ENCODE measurements around the gene TGIF2.
A peak's percentile ranks its signal among the peaks of the same experiment; 100 is the strongest.
"Not testable (repeated sequence)": the region's sequence is repeated elsewhere in the genome, so short reads cannot be mapped to it uniquely, and the experiment has no call there.

The TGIF2 gene

GRCh38 chr20:36620917-36621316, 47.5 kb downstream of the TGIF2 start:
- DNase-seq = no peak

GRCh38 chr20:36623444-36623843, 50.0 kb downstream of the TGIF2 start:
- no peak for DNase-seq

GRCh38 chr20:36624068-36624943, 50.9 kb downstream of the TGIF2 start:
- peak; percentile 24 for DNase-seq

DNA sequence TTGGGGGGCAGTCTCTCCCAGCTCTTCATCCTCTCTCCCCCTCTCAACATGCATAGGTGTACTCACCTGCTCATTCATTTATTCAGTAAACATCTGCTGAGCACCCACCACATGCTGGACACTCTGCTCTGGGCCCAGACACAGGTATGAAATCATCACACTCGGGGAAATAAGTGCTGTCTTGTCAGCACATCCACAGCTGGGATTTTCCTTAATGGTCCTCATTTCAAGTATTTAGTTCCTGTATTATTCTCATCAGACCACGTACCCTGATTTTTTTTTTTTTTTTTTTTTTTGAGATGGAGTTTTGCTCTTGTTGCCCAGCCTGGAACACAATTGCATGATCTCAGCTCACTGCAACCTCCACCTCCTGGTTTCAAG, 51.5 kb downstream of the TGIF2 start:
- no peak for DNase-seq

- no peak for DNase-seq
These were observed 54.7 kb downstream of the TGIF2 start for GRCh38 chr20:36628076-36628475.

- DNase-seq = no peak
These were observed 56.6 kb downstream of the TGIF2 start for GRCh38 chr20:36629719-36630681.

- no peak for DNase-seq
These were observed 58.2 kb downstream of the TGIF2 start for GRCh38 chr20:36631646-36632045.

- DNase-seq = no peak
These were observed 58.7 kb downstream of the TGIF2 start for GRCh38 chr20:36632147-36632486.

DNA sequence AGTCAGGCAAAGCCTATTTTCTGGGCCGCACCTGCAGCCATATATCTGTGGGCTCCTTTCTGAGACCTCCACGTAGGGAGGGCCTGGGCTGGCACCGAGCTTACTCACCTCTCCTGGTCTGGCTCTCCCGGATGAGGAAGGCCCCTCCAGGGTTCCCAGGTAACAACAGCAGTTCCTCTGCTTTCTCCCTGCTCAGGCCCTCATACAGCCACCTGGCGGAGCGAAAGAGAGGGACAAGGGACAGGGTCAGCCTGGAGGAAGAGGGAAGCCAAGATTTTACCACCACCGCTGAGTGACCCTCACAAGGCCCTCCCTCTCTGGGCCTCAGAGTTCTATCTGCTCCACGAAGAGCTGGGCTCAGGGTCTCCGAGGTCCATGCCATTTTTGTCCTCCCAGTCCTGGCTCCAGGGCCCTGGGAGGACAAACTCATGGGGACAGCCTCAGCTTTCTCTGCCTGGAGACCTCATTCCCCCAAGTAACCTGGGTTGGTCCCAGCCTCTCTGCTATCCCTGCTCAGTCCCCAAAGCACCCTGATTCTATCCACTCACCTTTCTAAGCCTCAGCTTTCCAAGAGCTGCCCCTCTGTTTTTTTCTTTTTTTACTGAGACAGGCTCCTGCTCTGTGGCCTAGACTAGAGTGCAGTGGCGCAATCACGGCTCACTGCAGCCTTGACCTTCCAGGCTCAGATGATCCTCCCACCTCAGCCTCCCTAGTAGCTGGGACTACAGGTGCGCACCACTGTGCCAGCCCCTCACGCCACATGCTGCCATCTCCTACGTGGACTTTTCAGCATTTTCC, 59.3 kb downstream of the TGIF2 start:
- DNase-seq = no peak

DNA sequence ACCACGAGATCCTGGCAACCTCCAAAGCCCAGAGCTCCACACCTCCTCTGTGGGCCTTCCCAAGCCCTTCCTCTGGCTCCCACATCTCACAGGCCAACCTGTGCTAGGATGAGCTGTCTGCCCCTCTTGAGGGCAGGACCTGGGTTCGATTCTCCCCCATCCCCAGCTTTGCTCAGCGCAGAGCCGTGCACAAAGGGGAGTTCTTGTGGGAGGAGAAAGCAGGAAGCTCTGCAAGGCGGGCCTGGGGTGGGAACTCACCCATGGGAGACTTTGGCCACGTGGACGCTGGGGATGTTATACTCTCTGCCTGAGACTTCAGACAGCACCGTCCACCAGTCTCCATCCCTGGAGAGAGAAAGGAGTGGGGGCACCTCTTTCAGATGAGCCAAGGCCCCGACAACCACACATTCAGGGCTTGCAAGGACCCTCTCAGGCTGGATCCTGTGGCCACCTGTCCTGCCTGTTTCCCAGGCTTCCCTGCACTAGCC, 59.9 kb downstream of the TGIF2 start:
- DNase-seq = no peak

DNA sequence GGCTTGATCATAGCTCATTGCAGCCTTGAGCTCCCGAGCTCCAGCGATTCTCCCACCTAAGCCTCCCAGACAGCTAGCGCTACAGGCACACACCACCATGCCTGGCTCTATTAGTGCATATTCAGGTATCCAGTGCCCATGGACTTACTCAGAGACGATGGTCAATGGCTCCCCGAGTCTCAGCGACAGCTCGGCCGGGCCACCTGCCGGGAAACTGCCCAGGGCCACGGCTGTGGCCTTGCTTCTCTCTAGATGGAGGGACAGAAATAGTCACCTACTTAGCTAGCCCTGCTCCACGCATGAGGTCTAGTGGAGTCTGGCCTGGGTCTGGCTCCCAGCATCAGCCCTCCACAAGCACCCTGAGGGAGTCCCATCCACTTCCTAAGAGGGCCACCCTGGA, 60.9 kb downstream of the TGIF2 start:
- DNase-seq = no peak

DNA sequence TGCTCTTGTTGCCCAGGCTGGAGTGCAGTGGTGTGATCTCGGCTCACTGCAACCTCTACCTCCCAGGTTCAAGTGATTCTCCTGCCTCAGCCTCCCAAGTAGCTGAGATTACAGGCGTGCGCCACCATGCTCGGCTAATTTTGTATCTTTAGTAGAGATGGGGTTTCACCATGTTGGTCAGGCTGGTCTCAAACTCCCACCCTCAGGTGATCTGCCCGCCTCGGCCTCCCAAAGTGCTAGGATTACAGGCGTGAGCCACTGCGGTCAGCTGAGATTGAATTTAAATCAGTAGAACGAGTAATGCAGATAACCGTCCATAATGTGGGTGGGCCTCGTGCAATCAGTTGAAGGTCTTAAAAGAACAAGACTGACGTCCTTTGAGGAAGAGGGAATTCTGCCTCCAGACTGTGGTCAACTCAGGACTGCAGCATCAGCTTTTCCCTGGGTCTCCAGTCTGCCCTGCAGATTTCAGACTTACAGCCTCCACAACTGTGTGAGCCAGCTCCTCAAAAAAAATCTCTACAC, 65.5 kb downstream of the TGIF2 start:
- not testable (repeated sequence) for DNase-seq

GRCh38 chr20:36641506-36641843, 68.1 kb downstream of the TGIF2 start:
- DNase-seq = no peak

GRCh38 chr20:36642136-36642535, 68.7 kb downstream of the TGIF2 start:
- no peak for DNase-seq

Data from DMS153 (cell line).